K562 (cell line): ENCODE data around the gene ZBTB32.

Source experiments
- E4F1 ChIP-seq: fragments of 250-450 bp; sonication (Bioruptor Pico); IDR thresholded peaks from 2 replicates; pipeline ENCODE4 v1.5.0; 2021; ENCODE audit warnings: mild to moderate bottlenecking, borderline replicate concordance
- KLF16 ChIP-seq: IDR thresholded peaks from 2 replicates; pipeline ENCODE4 v1.6.1; 2016; ENCODE audit warnings: antibody characterized with exemption
- MEF2D ChIP-seq: conservative IDR thresholded peaks from 2 replicates; pipeline ENCODE4 v1.6.1; 2016; ENCODE audit warnings: low read depth, missing genetic modification characterization, missing compliant biosample characterization
- POLR2A ChIP-seq: fragments of 450-650 bp; conservative IDR thresholded peaks from 2 replicates; pipeline ENCODE4 v1.6.1; 2016
- RBM39 ChIP-seq: fragments of 200-400 bp; formaldehyde crosslinking; optimal IDR thresholded peaks from 2 replicates; pipeline ENCODE3; 2018; ENCODE audit warnings: low read depth, low read length
- SP2 ChIP-seq: IDR thresholded peaks from 2 replicates; pipeline ENCODE4 v1.6.1; 2011; ENCODE audit warnings: mild to moderate bottlenecking, low read depth, low read length, moderate library complexity; ENCODE audit not compliant: poor library complexity, severe bottlenecking; ENCODE audit errors: extremely low read depth
- ZBTB8A ChIP-seq: fragments of 450-650 bp; IDR thresholded peaks from 2 replicates; pipeline ENCODE4 v1.6.1; 2018; ENCODE audit warnings: mild to moderate bottlenecking, moderate library complexity; ENCODE audit not compliant: partially characterized antibody
- ZNF23 ChIP-seq: fragments of 250-450 bp; sonication (Bioruptor Pico); IDR thresholded peaks from 2 replicates; pipeline ENCODE4 v1.4.0; 2020; ENCODE audit warnings: mild to moderate bottlenecking
- TF ChIP-seq, protein P1 (sequence below): sonication (generic); formaldehyde crosslinking; IDR thresholded peaks from 2 replicates; pipeline ENCODE4 v1.8.1; 2023; ENCODE audit warnings: mild to moderate bottlenecking, missing genetic modification reagents

DNA sequence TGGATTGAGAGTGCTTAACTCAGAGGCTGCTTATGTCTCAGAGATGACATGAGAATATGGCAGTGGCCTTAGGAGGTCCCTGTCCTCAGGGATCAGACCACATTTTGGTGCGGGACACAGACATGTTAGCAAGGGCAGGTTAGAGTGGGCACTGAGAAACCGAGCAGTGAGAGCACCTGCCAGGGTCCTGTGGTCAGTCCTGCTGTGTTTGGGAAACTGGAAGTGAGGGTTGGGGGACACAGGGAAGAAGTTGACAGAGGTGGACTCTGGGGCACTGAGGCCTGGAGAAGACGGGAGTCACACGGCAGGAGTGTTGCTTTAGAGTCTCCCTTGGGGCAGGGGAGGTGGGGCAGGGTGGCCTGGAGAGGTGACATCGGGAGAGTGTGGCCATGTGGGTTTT, 30.5 kb downstream of the ZBTB32 start:
- TF ChIP-seq, protein P1, sequence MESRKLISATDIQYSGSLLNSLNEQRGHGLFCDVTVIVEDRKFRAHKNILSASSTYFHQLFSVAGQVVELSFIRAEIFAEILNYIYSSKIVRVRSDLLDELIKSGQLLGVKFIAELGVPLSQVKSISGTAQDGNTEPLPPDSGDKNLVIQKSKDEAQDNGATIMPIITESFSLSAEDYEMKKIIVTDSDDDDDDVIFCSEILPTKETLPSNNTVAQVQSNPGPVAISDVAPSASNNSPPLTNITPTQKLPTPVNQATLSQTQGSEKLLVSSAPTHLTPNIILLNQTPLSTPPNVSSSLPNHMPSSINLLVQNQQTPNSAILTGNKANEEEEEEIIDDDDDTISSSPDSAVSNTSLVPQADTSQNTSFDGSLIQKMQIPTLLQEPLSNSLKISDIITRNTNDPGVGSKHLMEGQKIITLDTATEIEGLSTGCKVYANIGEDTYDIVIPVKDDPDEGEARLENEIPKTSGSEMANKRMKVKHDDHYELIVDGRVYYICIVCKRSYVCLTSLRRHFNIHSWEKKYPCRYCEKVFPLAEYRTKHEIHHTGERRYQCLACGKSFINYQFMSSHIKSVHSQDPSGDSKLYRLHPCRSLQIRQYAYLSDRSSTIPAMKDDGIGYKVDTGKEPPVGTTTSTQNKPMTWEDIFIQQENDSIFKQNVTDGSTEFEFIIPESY (CRISPR knock-in tag) = no peak
- no peak for TF ChIP-seq E4F1
- TF ChIP-seq ZNF23 (CRISPR knock-in tag) = no peak
- no peak for TF ChIP-seq SP2
- TF ChIP-seq RBM39 = no peak
- TF ChIP-seq MEF2D (tag) = no peak
- TF ChIP-seq POLR2A = no peak
- TF ChIP-seq ZBTB8A = no peak
- no peak for TF ChIP-seq KLF16
